K562 (cell line): Measurements from ENCODE around the gene TSPAN14.

Source experiments
- BRCA1 ChIP-seq, 2 experiments: fragments of 450-650 bp in 1 of 2; sonication (generic) in 1 of 2; formaldehyde crosslinking in 1 of 2; IDR thresholded peaks; 2 replicates each; pipeline versions ENCODE4 v1.5.0 to v1.6.1; 2017 to 2020; ENCODE audit warnings: mild to moderate bottlenecking in 1 of 2, missing genetic modification reagents in 1 of 2
- ETS2 ChIP-seq: IDR thresholded peaks from 2 replicates; pipeline ENCODE4 v1.6.1; 2016; ENCODE audit warnings: borderline replicate concordance, missing genetic modification characterization, mild to moderate bottlenecking, moderate library complexity, missing compliant biosample characterization; ENCODE audit not compliant: poor library complexity, severe bottlenecking
- FOXJ3 ChIP-seq: sonication (generic); formaldehyde crosslinking; IDR thresholded peaks from 2 replicates; pipeline ENCODE4 v1.4.0; 2020; ENCODE audit warnings: mild to moderate bottlenecking, missing genetic modification reagents
- MECOM ChIP-seq: fragments of 250-450 bp; sonication (Bioruptor Pico); IDR thresholded peaks from 2 replicates; pipeline ENCODE4 v1.8.0; 2022; ENCODE audit warnings: inconsistent platforms
- MYC ChIP-seq, 2 experiments: fragments of 250-450 bp in 1 of 2; sonication (Bioruptor Pico) in 1 of 2; IDR thresholded peaks; 2 replicates each; pipeline versions ENCODE4 v1.5.1 to v1.6.1; 2012 to 2021; ENCODE audit warnings: low read depth in 2 of 2, borderline replicate concordance in 1 of 2, improper control_type of control experiment in 1 of 2, low read length in 1 of 2, mild to moderate bottlenecking in 1 of 2, moderate library complexity in 1 of 2
- TARDBP ChIP-seq: fragments of 450-650 bp; IDR thresholded peaks from 2 replicates; pipeline ENCODE4 v1.6.1; 2016
- U2AF2 ChIP-seq: fragments of 200-400 bp; formaldehyde crosslinking; optimal IDR thresholded peaks from 2 replicates; pipeline ENCODE3; 2017; ENCODE audit warnings: low read depth, mild to moderate bottlenecking, low read length
- ZBTB33 ChIP-seq: sonication (generic); formaldehyde crosslinking; IDR thresholded peaks from 2 replicates; pipeline ENCODE4 v1.8.1; 2023; ENCODE audit warnings: mild to moderate bottlenecking, missing genetic modification reagents
- TF ChIP-seq, protein P1 (sequence below), 3 experiments: IDR thresholded peaks in 2 of 3; conservative IDR thresholded peaks in 1 of 3; 2 replicates each; pipeline ENCODE4 v1.5.1; 2011 to 2012; ENCODE audit warnings: low read length in 3 of 3, mild to moderate bottlenecking in 3 of 3, control low read depth in 2 of 3, improper control_type of control experiment in 1 of 3, inconsistent platforms in 1 of 3, low read depth in 1 of 3, mixed read lengths in 1 of 3, moderate library complexity in 1 of 3; ENCODE audit not compliant: insufficient read depth in 2 of 3

GRCh38 chr10:80485946-80486764, 32.0 kb downstream of the TSPAN14 start:
- TF ChIP-seq BRCA1 (IDR thresholded peaks at IDR 0.05) (no peak), BRCA1 (CRISPR knock-in tag; IDR thresholded peaks at IDR 0.05) (no peak), MYC (IDR thresholded peaks at IDR 0.05; ENCODE audit: low read depth, low read length) (no peak), MYC (CRISPR knock-in tag; IDR thresholded peaks at IDR 0.05; ENCODE audit: borderline replicate concordance, low read depth) (no peak), FOXJ3 (CRISPR knock-in tag) (no peak), TARDBP (no peak), ETS2 (tag) (no peak), MECOM (CRISPR knock-in tag) (no peak), U2AF2 (no peak), ZBTB33 (CRISPR knock-in tag) (no peak)
- TF ChIP-seq, protein P1, sequence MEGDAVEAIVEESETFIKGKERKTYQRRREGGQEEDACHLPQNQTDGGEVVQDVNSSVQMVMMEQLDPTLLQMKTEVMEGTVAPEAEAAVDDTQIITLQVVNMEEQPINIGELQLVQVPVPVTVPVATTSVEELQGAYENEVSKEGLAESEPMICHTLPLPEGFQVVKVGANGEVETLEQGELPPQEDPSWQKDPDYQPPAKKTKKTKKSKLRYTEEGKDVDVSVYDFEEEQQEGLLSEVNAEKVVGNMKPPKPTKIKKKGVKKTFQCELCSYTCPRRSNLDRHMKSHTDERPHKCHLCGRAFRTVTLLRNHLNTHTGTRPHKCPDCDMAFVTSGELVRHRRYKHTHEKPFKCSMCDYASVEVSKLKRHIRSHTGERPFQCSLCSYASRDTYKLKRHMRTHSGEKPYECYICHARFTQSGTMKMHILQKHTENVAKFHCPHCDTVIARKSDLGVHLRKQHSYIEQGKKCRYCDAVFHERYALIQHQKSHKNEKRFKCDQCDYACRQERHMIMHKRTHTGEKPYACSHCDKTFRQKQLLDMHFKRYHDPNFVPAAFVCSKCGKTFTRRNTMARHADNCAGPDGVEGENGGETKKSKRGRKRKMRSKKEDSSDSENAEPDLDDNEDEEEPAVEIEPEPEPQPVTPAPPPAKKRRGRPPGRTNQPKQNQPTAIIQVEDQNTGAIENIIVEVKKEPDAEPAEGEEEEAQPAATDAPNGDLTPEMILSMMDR (IDR thresholded peaks at IDR 0.05 in 2 of 3, conservative IDR thresholded peaks at IDR 0.05 in 1 of 3; ENCODE audit: insufficient read depth in 2 of 3, low read depth in 1 of 3, low read length in 3 of 3): no peak
